SK-N-DZ (cell line): Measurements from ENCODE around the gene OSER1.
"Not testable (repeated sequence)": the region's sequence is repeated elsewhere in the genome, so short reads cannot be mapped to it uniquely, and the experiment has no call there.

Source experiments
- DNase-seq: peaks from one replicate; pipeline ENCODE4 v3.0.0-alpha.2; 2015; ENCODE audit warnings: low spot score

OSER1 gene

GRCh38 chr20:44204156-44204831 is 6.3 kb downstream of the OSER1 start:
- DNase-seq = no peak

- DNase-seq = no peak
These were observed 7.4 kb downstream of the OSER1 start for GRCh38 chr20:44203161-44203560.

- no peak for DNase-seq
These were observed 9.6 kb downstream of the OSER1 start for GRCh38 chr20:44200983-44201382.

GRCh38 chr20:44200371-44200770 is 10.2 kb downstream of the OSER1 start:
- DNase-seq = no peak

GRCh38 chr20:44199877-44200276 is 10.7 kb downstream of the OSER1 start:
- DNase-seq = no peak

GRCh38 chr20:44198872-44199271 is 11.7 kb downstream of the OSER1 start:
- no peak for DNase-seq

GRCh38 chr20:44196271-44196670 is 14.3 kb downstream of the OSER1 start:
- DNase-seq = no peak

GRCh38 chr20:44195605-44196004 is 15.0 kb downstream of the OSER1 start:
- no peak for DNase-seq

- no peak for DNase-seq
These were observed 16.8 kb downstream of the OSER1 start for GRCh38 chr20:44193801-44194200.

- DNase-seq = not testable (repeated sequence)
These were observed 18.9 kb downstream of the OSER1 start for GRCh38 chr20:44191640-44192039.

- DNase-seq = peak; percentile 75
These were observed 20.2 kb downstream of the OSER1 start for GRCh38 chr20:44190197-44190852.

GRCh38 chr20:44188752-44189151 is 21.8 kb downstream of the OSER1 start:
- no peak for DNase-seq

- DNase-seq = no peak
These were observed 22.5 kb downstream of the OSER1 start for GRCh38 chr20:44187772-44188709.

- DNase-seq = no peak
These were observed 23.4 kb downstream of the OSER1 start, which contains the start of gene JPH2 for GRCh38 chr20:44187054-44187771. JPH2 (minus strand) TSS chr20:44187188; CDS start chr20:44186705, 483 bp downstream.

- no peak for DNase-seq
These were observed 23.9 kb downstream of the OSER1 start for GRCh38 chr20:44186674-44187053.

GRCh38 chr20:44186201-44186600 is 24.4 kb downstream of the OSER1 start:
- DNase-seq = no peak

- no peak for DNase-seq
These were observed 25.0 kb downstream of the OSER1 start for GRCh38 chr20:44185574-44185973.

- DNase-seq = no peak
These were observed 27.3 kb downstream of the OSER1 start for GRCh38 chr20:44183282-44183681.

- DNase-seq = no peak
These were observed 27.7 kb downstream of the OSER1 start for GRCh38 chr20:44182863-44183262.

GRCh38 chr20:44182135-44182765 is 28.3 kb downstream of the OSER1 start:
- DNase-seq = no peak

- no peak for DNase-seq
These were observed 29.0 kb downstream of the OSER1 start for GRCh38 chr20:44181611-44182010.
